ENCODE measurements around the gene DBR1. TPM values are rescaled to one million over a fixed set of nuclear protein-coding genes. Genes with fewer than 3 reads are reported as not detected.
"Not testable (repeated sequence)": the region's sequence is repeated elsewhere in the genome, so short reads cannot be mapped to it uniquely, and the experiment has no call there.

The DBR1 gene
- total and polyA plus RNA-seq, 2 donors from 2014 or later: 8.5 to 18.9 TPM

DNA sequence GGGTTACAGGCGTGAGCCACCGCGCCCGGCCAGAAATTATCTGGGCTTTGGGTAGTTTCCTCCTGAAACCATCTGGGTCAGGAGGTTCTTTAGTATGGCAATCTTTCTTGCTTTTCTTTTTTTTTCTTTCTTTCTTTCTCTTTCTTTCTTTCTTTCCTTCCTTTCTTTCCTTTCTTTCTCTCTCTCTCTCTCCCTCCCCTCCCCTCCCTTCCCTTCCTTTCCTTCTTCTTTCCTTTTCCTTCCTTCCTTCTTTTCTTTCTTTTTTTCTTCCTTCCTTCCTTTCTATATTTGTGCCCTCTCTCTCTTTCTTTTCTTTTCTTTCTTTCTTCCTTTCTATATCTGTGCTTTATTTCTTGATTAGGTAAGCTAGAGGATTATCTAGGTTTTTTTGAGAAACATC lies 17.0 kb downstream of the DBR1 start:
- H3K27ac ChIP-seq (ENCODE audit: low read depth in 2 of 2, low read length in 2 of 2): no peak overlapping the region
- DNase-seq (no peak), FAIRE-seq (no peak)
- H3K9ac ChIP-seq (ENCODE audit: low read length in 3 of 3): no peak overlapping the region
- TF ChIP-seq, protein P1, sequence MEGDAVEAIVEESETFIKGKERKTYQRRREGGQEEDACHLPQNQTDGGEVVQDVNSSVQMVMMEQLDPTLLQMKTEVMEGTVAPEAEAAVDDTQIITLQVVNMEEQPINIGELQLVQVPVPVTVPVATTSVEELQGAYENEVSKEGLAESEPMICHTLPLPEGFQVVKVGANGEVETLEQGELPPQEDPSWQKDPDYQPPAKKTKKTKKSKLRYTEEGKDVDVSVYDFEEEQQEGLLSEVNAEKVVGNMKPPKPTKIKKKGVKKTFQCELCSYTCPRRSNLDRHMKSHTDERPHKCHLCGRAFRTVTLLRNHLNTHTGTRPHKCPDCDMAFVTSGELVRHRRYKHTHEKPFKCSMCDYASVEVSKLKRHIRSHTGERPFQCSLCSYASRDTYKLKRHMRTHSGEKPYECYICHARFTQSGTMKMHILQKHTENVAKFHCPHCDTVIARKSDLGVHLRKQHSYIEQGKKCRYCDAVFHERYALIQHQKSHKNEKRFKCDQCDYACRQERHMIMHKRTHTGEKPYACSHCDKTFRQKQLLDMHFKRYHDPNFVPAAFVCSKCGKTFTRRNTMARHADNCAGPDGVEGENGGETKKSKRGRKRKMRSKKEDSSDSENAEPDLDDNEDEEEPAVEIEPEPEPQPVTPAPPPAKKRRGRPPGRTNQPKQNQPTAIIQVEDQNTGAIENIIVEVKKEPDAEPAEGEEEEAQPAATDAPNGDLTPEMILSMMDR (IDR thresholded peaks at IDR 0.05; ENCODE audit: borderline replicate concordance, extremely low read depth, insufficient read depth): no peak
- intact Hi-C loops (cut with DNase I): no loop called here
- no peaks in the 10 kb centered on the region for H3K4me1 ChIP-seq (ENCODE audit: control insufficient read depth in 2 of 3, insufficient read depth in 2 of 3, low read depth in 1 of 3, low read length in 3 of 3)
- H3K27me3 ChIP-seq (ENCODE audit: control insufficient read depth, insufficient read depth, low read length): no peaks in the 10 kb centered on the region
- no peaks in the 10 kb centered on the region for H3K9me3 ChIP-seq (ENCODE audit: control insufficient read depth in 2 of 3, insufficient read depth in 1 of 3, low read length in 3 of 3)
- H3K4me3 ChIP-seq (ENCODE audit: low read length in 3 of 3): no peak overlapping the region
- peaks cover 0 to 4% (median 4%) of the 10 kb centered on the region in 3 donors for H3K36me3 ChIP-seq (ENCODE audit: control insufficient read depth in 2 of 3, insufficient read depth in 3 of 3, low read length in 3 of 3)

DNA sequence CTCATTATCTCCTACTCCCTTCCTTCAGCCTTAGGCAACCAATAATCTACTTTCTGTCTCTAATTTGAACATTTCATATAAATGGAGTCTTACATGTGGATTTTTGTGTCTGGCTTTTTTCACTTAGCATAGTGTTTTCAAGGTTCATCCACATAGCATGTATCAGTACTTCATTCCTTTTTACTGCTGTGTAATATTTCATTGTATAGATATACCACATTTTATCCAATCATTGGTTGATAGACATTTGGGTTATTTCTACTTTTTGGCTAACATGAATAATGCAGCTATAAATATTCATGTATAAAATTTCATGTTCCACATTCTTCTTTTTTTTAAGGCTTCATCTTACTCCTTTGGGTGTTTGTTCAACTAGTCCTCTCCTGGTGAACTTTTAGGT lies 20.2 kb downstream of the DBR1 start:
- Histone ChIP-seq H3K9me3 (ENCODE audit: control insufficient read depth in 2 of 3, insufficient read depth in 1 of 3, low read length in 3 of 3) (no peaks in the 10 kb centered on the region), H3K27me3 (ENCODE audit: control insufficient read depth, insufficient read depth, low read length) (no peaks in the 10 kb centered on the region), H3K4me3 (ENCODE audit: low read length in 3 of 3) (no peak overlapping the region), H3K9ac (ENCODE audit: low read length in 3 of 3) (no peak overlapping the region), H3K27ac (ENCODE audit: low read depth in 2 of 2, low read length in 2 of 2) (no peak overlapping the region), H3K4me1 (ENCODE audit: control insufficient read depth in 2 of 3, insufficient read depth in 2 of 3, low read depth in 1 of 3, low read length in 3 of 3) (no peaks in the 10 kb centered on the region), H3K36me3 (ENCODE audit: control insufficient read depth in 2 of 3, insufficient read depth in 3 of 3, low read length in 3 of 3) (no peaks in the 10 kb centered on the region)
- TF ChIP-seq, protein P1 (IDR thresholded peaks at IDR 0.05; ENCODE audit: borderline replicate concordance, extremely low read depth, insufficient read depth): no peak
- DNase-seq (no peak), FAIRE-seq (no peak)
- intact Hi-C loops (cut with DNase I): no loop called here

DNA sequence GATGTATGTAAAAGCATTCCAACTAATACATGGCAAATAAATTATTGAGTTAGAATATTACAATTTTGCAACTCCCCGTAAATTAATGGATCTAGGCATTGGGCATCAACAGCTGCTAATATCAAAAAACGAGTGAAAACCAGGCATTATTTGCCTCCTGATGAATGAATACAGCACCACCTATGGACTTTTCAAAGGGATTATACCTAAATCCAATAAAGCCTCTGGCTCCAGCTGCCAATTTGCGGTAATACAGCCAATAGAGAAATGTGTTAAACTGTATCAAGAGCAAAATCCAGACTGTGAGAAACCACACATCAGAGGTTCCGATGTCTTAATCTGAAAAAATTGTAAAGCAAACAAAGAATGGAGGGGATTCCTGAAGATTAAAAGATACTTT lies 26.2 kb downstream of the DBR1 start:
- Histone ChIP-seq H3K4me3 (ENCODE audit: low read length in 3 of 3) (no peak overlapping the region), H3K4me1 (ENCODE audit: control insufficient read depth in 2 of 3, insufficient read depth in 2 of 3, low read depth in 1 of 3, low read length in 3 of 3) (no peaks in the 10 kb centered on the region), H3K9me3 (ENCODE audit: control insufficient read depth in 2 of 3, insufficient read depth in 1 of 3, low read length in 3 of 3) (no peaks in the 10 kb centered on the region), H3K36me3 (ENCODE audit: control insufficient read depth in 2 of 3, insufficient read depth in 3 of 3, low read length in 3 of 3) (no peaks in the 10 kb centered on the region), H3K9ac (ENCODE audit: low read length in 3 of 3) (no peak overlapping the region), H3K27me3 (ENCODE audit: control insufficient read depth, insufficient read depth, low read length) (no peaks in the 10 kb centered on the region), H3K27ac (ENCODE audit: low read depth in 2 of 2, low read length in 2 of 2) (no peak overlapping the region)
- DNase-seq: no peak
- TF ChIP-seq, protein P1 (IDR thresholded peaks at IDR 0.05; ENCODE audit: borderline replicate concordance, extremely low read depth, insufficient read depth): no peak
- no peak for FAIRE-seq
- intact Hi-C loops (cut with DNase I): no loop called here

DNA sequence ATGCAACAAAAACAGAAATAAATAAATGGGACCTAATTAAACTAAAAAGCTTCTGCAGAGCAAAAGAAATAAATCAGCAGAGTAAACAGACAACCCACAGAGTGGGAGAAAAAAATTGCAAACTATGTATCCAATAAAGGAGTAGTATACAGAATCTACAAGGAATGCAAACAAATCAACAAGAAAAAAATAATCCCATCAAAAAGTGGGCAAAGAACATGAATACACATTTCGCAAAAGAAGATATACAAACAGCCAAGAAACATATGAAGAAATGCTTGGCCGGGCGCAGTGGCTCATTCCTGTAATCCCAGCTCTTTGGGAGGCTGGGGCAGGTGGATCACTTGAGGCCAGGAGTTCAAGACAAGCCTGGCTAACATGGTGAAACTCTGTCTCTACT lies 32.5 kb downstream of the DBR1 start:
- DNase-seq; intact Hi-C loops (cut with DNase I): not testable (repeated sequence)

More for the DNA sequence above, 32.5 kb downstream of the DBR1 start:
- not testable (repeated sequence) for H3K27me3 ChIP-seq (ENCODE audit: control insufficient read depth, insufficient read depth, low read length); H3K4me1 ChIP-seq (ENCODE audit: control insufficient read depth in 2 of 3, insufficient read depth in 2 of 3, low read depth in 1 of 3, low read length in 3 of 3); H3K9ac ChIP-seq (ENCODE audit: low read length in 3 of 3); H3K9me3 ChIP-seq (ENCODE audit: control insufficient read depth in 2 of 3, insufficient read depth in 1 of 3, low read length in 3 of 3); H3K27ac ChIP-seq (ENCODE audit: low read depth in 2 of 2, low read length in 2 of 2); FAIRE-seq; H3K4me3 ChIP-seq (ENCODE audit: low read length in 3 of 3); H3K36me3 ChIP-seq (ENCODE audit: control insufficient read depth in 2 of 3, insufficient read depth in 3 of 3, low read length in 3 of 3)
